NCI-H446 treated with DMSO at 0.1 percent for 48 hours (cell line): ENCODE measurements around the gene C1QTNF5.

Source experiments
- DNase-seq: peaks from one replicate; lab custom pipeline; 2025; lab: John Stamatoyannopoulos, UW

Gene C1QTNF5

DNA sequence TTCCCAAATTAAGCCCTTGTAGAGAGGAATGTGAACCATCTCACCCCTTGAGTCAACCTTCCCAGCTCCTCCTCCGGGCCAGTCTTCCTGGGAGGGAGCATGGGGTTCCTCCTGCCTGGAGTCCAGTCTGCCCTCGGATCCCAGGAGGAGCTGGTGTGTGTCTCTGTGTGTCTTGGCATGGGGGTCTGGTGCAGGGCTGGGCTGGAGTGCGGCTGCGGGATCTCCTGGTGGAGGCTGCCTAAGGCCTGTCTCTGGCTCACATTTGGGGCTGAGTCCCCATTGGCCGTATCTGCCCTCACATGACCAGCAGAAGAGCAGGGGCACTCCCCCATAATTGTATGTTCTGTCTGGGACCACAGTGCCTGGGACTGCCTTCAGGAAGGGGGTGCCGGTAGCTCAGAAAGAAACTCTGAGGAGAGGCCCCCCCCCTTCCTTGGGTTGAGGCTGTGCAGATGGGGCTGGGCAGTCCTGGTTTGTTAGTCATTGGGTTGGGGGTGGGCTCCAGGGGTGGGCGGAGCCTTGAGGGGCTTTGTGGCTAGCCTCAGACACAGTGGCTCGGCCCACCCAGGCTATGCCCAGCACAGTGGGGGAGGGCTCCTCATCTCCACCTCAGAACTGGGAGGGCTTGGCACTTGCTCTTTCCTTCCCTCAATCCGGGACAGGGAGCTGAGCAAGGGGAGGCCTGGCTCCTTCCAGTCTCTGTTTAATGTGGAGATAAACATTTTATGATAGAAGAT, 2.9 kb downstream of the C1QTNF5 start:
- DNase-seq = no peak

DNA sequence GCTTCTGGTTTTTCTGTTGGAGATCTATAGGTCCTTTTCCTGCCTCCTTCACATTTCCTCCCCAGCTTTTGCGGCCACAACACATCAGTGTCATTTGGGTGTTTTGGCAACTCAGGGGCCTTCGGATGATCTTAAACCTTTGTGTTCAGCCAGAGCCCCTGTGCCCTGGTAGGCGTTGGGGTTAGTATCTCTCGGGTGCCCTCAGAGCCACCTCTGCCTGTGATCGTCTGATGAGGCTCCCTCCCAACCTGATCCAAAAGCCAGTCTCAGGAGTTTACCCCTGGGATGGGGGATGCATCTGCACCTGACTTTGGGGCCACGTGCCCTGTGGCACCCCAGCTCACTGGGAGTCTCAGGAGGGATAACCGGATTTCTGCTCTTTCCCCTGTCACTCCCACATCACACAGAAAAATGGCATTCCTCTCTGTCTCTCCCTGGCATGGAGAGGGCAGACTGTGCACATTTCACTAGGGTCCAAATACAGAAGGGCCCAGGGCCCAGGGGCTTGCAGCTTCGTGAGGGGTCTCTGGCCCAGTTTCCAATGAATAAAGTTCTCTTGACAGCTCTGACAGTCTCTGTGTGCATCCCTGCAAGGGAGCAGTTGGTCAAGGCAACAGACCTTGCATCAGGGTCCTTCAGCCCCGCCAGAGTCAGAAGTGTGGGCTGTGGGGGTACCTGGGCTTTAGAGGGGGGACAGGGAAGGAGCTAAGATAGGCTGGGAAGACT, 3.8 kb downstream of the C1QTNF5 start:
- DNase-seq = no peak

DNA sequence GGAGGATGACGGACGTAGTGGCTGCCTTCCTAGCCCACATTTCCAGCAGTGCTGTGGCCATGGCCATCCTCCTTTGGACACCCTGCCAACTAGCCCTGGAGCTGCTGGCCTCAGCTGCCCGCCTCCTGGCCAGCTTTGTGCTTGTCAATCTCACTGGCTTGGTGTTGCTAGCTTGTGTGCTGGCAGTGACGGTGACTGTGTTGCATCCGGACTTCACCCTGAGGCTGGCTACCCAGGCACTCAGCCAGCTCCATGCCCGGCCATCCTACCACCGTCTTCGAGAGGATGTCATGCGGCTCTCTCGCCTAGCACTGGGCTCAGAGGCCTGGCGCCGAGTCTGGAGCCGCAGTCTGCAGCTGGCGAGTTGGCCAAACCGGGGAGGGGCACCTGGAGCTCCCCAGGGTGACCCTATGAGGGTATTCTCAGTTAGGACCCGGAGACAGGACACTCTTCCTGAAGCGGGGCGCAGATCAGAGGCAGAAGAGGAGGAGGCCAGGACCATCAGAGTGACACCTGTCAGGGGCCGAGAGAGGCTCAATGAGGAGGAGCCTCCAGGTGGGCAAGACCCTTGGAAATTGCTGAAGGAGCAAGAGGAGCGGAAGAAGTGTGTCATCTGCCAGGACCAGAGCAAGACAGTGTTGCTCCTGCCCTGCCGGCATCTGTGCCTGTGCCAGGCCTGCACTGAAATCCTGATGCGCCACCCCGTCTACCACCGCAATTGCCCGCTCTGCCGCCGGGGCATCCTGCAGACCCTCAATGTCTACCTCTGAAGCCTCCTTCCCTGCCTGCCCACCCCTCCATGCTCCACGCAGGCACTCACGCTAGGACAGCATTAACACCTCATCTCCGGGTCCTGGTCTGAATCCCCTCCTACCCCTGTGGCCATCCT, 4.8 kb downstream of the C1QTNF5 start:
- DNase-seq = no peak

DNA sequence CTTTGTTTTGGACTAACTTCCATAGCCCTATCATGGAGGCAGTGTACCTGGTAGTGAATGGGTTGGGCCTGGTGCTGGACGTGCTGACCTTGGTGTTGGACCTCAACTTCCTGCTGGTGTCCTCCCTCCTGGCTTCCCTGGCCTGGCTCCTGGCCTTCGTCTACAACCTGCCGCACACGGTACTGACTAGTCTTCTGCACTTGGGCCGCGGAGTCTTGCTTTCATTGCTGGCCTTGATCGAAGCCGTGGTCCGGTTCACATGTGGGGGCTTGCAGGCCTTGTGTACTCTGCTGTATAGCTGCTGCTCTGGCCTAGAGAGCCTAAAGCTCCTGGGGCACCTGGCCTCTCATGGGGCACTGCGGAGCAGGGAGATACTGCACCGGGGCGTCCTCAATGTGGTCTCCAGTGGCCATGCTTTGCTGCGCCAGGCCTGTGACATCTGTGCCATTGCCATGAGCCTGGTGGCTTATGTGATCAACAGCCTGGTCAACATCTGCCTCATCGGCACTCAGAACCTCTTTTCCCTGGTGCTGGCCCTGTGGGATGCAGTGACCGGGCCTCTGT, 5.5 kb downstream of the C1QTNF5 start:
- no peak for DNase-seq

DNA sequence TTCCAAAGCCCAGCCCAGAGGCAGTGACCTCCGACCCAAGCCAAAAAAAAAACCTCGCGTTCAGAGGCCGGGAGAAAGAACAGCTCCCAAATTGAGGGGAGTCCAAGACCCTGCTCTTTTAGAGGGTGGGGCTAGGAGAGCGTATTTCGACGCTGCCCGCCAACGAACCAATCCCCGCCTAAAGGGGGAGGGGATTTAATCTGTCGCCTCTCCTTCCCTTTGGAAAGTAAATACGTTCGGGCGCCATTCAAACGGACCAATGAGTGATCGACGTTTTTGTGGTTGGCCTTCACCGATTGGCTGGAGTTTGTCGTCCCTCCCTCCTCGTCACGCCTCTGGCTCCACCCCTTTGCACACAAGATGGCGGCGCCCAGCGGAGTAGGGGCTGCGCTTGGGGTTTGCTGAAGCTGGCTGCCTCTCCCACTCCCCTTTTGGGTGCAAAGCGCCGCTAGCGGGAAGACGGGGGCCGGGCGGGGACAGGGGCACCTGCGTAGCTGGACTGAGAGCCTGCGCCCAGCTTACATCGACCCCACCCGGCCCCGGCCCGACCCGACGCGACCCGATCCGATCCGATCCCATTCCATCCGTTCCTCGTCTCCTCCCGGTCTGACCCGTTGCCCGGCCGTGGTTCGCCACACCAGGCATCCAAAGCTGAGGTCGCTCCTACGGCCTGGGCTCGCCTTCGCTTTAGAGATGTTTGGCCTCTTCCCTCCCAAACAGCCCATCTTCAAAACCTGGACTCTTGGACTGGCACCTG, 6.3 kb downstream of the C1QTNF5 start, which contains the start of gene RNF26:
TSS of gene RNF26 (plus strand) at position 354 of the 757 bp plus-strand sequence. CDS start 596 bp downstream, outside the sequence.
- peak; percentile 97 for DNase-seq

DNA sequence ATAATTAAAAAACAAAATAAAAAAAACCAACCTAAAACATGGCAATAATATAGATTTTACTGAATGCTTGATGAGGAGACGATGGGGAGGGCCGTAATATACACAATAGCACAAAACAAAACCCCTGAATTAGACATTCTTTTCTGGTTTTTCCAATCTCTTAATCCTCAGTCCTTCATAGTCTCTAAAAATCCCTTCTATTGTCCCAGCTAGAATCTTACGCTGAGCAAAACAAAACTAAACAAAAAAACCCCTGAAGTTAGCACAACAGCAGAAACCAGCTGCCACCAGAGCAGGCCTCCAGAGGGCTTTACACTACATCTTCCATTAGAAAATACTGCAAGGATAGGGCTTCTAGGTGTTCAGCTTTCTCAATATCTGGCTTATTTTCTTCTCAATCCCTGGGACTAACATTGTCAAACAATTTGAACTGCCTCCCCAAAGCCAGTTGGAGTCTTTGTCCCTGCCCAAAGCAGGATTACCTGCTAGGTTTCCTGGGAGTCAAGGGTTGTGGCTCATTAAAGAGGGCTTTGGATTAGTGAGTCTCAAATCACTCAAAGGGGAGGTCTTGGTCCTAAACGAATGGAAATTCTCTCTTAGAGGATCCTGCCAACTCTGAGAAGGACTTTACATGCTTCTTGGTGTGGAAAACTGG, 8.4 kb downstream of the C1QTNF5 start:
- DNase-seq = no peak

DNA sequence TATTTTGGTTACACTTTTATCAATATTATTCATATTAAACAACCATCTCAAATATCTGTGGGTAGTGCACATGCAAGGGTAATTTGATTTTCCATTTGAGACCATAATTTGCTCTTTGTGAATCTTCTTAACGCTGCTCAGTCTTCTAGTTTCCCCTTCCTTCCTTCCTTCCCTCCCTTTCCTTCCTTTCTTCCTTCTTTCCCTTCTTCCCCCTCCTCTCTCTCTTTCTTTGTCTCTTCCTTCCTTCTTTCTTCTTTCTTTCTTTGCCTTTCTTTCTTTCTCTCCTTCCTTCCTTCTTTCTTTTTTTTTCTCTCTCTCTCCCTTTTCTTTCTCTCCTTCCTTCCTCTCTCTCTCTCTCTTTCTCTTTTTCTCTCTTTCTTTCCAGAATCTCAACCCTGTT, 10.4 kb downstream of the C1QTNF5 start:
- no peak for DNase-seq

DNA sequence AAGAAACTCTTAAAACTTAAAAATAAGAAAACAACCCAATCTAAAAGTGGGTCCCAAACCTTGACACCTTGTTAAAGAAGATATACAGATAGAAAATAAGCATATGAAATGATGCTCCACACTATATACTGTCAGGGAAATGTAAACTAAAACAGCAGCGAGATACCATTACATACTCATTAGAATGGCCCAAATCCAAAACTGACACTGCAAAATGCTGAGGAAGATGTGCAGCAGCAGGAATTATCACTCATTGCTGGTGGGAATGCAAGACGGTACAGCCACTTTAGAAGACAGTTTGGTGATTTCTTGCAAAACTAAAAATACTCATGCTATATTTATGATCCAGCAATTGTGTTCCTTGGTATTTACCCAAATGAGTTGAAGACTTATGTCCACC, 11.4 kb downstream of the C1QTNF5 start:
- DNase-seq = no peak

DNA sequence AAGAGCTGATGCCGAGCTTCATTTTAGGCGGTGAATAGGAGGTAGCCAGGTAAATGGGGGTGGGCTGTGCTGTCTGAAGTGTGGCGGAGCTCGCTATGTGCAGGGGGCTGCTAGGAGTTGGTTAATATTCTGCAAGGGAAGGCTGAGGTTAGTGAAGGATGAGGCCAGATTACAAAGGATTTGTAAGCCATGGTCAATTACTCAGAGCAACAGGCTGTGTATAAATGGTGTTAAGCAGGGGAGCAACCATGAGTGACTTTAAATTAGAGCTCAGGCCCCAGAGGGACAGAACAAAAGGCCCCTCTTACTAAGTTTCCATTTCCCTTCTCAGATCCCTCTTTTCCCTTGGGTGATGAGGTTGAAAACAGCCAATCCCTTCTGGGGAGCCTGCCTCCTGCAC, 16.5 kb downstream of the C1QTNF5 start:
- no peak for DNase-seq

DNA sequence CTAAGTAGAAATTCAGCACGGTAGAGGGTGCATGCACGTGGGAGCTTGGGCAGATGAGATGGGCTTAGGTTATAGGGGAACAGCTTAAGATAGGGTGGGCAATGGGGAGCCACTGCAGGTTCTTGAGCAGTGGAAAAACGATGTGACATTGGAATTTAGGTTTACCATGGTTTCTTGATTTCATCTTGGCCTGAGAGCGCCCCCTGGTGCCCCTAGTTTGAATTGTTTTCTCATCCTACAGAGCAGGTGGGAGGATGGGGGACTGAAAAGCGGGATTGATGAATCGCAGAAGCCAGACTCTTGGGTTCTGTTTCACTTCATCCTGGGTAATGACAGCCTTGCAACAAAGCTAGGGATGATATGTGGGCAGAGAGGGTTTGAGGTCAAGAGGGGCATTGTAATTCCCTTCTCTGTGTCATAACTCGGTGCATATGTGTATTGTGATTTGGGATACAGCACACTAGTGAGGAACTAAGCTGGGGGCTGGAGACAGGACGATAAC, 17.1 kb downstream of the C1QTNF5 start:
- DNase-seq = peak; percentile 41

DNA sequence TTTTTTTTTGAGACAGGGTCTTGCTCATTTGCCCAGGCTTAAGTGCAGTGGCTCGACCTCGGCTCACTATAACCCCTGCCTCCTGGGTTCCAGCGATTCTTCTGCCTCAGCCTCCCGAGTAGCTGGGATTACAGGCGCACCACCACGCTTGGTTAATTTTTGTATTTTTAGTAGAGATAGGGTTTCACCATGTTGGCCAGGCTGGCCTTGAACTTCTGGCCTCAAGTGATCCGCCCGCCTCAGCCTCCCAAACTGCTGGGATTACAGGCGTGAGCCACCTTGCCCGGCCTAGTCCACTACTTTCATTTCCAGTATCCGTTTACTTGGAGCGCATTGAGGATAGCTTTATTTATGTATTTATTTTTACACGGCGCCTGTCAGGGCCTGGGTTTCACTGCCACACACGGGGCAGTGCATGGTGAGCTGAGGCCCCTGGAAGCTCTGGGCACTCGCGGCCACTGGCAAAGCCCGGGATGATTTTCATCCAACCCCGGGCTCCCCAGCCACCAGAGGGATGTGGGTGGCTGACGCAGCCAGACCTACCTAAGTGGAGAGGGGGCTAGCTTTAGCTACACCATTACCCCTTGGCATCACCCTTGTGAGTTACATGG, 17.7 kb downstream of the C1QTNF5 start:
- no peak for DNase-seq

DNA sequence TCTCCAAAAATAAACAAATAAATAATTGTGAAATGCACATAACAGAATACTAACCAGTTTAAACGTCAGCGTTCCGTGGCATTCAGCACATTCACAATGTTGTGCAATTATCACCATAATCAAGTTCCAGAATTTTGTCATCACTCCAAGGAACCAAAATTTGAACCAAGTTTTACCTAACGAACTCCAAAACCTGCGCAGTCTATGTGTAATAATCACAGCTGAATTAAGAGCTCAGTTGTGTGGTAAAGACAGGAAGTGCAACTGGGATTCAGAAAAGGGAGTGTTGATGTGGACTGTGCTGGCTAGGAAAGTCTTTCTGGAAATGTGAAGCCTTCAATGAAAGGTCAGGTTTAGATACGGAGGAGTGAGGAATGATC, 18.3 kb downstream of the C1QTNF5 start:
- no peak for DNase-seq

DNA sequence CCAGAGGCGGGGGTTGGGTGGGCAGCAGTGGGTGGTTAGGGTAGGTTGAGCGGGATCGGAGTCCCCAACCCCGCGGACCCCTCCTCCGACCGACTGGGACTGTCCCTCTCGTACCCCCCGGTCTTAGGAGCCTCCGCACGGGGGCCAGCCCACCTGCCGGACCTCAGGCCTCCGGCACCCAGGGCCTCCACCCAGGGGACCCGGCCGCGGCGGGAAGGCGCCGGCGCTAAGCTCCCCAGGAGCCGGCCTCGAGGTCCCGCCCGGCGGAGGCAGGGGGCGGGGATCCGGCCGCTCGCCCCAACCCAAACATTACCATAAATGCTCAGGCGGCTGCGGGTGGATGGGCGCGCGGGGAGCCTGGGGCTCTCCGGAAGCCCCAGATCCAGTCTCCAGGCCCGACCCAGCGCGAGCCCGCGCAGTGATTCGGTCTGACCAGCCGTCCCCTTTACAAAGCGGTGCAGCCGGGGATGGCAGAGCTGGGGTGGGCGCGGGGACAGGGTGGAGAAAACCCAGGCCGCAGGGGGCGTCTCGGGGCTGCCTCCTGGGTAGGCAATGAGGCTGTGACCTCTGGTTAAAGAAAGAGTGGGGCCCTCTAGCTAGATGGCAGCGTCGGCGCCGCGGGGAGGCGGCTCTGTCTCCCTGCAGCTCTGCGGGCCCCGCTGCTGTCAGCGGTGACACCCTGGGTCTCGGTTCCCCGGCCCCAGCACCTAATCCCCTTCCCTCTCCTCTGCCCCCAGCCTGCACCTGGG, 19.7 kb downstream of the C1QTNF5 start:
- DNase-seq = no peak

DNA sequence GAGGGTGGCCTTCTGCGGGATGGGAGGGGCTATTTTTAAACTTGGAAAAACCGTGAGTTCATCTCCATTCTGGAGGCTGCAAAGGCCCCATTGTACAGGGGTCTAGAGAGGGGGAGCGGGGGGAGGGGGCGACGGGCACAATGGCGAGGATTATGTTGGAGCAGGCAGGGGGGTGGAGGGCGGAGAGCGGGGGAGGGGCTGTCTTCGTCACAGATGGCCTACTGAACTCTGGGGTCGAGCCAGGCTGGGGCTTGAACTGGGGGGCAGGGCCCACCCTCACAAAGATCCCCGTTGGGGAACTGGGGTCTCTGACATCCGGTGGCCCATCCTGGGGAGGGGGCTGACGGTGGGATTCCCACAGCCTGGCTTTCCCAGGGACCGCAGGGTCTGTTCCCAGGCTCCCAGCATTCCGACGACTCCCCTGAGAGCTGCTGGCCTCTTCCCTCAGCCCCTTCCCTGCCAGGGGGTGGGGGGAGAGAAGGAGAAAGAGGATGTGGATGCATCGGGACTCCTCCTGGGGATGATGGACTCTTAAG, 20.4 kb downstream of the C1QTNF5 start:
- DNase-seq = no peak

DNA sequence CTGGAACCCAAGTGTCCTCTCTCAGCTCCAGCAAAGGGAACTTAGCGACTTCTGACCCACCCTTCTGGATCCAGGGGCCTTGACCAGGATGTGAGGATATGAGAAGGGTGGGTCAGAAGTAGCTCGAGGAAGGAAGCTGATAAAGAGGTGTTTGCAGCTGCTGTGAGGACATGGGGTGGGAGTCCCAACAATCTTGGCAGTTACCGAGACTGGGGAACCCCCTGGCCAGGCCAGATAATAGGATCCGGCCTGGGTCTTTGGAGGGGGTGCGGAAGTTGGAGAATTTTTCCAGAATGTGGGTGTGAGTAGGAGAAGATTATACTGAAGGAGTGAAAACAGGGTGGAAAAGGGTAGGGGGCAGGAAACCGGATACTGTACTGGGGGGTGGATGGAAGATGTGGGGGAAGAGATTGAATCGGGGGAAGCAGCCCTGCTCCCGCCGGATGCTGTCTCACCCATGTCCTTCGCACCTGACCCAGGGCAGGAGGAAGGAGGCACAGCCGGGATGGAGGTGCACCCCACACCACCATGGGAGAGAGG, 20.9 kb downstream of the C1QTNF5 start:
- no peak for DNase-seq

DNA sequence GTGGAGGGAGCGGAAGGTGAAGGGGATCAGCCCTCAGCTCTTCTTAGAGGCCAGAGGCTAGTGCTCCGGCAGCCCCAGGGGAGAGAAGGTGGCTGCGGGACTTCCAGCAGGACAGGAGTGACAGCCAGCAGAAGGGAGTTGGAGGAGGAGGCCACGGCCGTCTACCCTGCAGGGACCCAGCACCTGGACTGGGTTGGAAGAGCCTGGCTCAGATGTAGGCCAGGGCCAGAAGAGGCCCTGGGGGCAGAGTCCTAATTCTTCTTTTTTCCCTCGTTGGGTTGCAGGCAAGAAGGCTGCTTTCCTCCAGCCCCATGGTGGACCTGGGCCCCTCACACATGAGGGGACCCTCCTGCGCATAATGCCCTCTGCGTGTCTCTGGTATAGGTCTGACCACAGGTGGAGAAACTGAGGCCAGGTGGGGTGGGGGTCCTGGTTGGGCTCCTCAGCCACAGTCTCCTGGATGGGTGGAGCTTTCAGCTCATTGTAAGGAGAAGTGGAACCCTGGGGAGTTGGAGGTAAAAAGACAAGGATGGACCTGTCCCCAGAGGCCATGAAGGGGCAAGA, 21.5 kb downstream of the C1QTNF5 start:
- DNase-seq = no peak

DNA sequence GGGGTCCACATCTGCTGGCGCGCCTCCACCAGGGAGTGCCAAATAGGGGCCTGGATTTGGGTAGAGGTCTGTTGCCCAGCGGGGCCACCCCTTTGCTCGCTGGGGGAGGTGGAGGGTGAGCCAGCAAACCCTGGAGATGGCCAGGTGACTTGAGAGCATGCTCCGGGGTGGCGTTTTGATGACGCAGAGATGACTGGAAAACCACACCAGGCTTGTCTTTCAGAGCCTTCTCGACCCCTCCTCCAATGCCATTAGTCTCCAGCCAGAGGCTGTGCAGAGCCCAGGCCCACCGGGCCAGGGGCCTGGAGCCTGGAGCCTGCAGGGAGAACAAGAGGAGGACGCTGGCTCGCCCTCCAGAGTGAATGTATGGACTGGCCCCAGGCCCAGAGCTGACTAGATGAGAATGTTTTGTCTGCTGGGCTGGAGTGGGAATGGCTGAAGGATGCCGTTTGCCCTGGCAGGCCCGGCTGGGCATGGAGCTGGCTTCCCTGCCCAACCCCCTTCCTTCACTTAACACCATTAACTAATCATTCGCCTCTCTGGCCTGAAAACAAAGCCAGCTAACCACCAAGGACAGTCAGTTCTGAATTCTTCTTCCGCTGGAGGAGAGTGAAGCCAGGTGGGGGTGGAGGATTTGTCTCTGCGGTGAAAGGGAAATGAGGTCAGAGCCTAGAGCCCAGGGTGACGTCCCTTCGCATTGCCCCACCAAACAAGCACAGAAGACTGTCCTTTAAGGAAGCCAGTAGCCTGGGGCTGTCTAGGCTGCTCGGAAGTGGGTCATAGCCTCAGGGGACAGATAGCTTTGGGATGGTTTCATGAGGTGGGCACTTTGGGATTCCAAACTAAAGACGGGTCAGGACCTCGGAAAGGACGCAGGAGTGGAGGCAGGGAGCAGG, 22.2 kb downstream of the C1QTNF5 start:
- DNase-seq = peak; percentile 47
